ENCODE measurements around the gene MXRA7. TPM values are rescaled to one million over a fixed set of nuclear protein-coding genes. Genes with fewer than 3 reads are reported as not detected.

Gene MXRA7
- total RNA-seq, 4 donors from 2014 or later, result 11.0 to 116 (median 39.2) TPM

DNA sequence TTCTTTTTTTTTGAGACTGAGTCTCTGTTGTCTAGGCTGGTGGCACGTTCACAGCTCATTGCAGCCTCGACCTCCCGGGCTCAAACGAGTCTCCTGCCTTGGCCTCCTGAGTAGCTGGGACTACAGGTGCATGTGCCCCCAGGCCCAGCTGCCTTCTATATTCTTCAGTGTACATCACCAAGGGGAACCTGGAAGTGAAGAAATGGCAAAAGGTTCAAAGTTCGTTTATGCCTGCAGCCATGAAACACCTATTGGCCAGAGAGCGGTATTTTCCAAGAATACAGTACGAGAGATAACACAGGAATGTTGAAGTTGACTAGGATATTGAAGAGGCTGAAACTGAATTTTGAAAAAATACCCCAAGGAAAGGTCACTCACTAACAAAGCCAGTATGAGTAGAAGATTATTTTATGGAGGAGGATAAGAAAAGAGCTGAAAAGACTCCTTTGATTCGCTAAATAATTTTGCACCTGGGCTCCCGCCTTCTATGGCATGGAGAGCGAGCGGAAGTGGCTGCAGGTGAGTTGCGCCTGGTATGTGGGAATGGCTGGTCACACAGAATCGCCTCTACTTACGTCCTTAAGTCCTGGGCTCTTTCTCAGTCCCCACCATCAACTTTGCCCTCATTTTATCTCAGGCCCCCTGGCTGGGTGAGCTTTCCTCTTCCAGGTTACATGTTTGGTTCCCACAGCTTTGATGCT lies 77.0 kb downstream of the MXRA7 start:
- TF ChIP-seq POLR2A (IDR thresholded peaks at IDR 0.05), result no peak
- TF ChIP-seq, protein P1, sequence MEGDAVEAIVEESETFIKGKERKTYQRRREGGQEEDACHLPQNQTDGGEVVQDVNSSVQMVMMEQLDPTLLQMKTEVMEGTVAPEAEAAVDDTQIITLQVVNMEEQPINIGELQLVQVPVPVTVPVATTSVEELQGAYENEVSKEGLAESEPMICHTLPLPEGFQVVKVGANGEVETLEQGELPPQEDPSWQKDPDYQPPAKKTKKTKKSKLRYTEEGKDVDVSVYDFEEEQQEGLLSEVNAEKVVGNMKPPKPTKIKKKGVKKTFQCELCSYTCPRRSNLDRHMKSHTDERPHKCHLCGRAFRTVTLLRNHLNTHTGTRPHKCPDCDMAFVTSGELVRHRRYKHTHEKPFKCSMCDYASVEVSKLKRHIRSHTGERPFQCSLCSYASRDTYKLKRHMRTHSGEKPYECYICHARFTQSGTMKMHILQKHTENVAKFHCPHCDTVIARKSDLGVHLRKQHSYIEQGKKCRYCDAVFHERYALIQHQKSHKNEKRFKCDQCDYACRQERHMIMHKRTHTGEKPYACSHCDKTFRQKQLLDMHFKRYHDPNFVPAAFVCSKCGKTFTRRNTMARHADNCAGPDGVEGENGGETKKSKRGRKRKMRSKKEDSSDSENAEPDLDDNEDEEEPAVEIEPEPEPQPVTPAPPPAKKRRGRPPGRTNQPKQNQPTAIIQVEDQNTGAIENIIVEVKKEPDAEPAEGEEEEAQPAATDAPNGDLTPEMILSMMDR (IDR thresholded peaks at IDR 0.05), result no peak
- H3K27me3 ChIP-seq, result no peaks in the 10 kb centered on the region
- WGBS, 2 donors, result 87 to 88% methylated on average over 14 of the region's 14 CpGs
- intact Hi-C loops (cut with DNase I), result no loop called here
- no peaks in the 10 kb centered on the region for H3K9me3 ChIP-seq
- H3K4me1 ChIP-seq, result peaks cover 0 to 22% (median 0%) of the 10 kb centered on the region in 3 donors
- no peak for DNase-seq
- peaks cover 0 to 8% (median 4%) of the 10 kb centered on the region in 3 donors for H3K36me3 ChIP-seq
- H3K4me3 ChIP-seq, result no peak overlapping the region
- no peak overlapping the region for H3K27ac ChIP-seq

DNA sequence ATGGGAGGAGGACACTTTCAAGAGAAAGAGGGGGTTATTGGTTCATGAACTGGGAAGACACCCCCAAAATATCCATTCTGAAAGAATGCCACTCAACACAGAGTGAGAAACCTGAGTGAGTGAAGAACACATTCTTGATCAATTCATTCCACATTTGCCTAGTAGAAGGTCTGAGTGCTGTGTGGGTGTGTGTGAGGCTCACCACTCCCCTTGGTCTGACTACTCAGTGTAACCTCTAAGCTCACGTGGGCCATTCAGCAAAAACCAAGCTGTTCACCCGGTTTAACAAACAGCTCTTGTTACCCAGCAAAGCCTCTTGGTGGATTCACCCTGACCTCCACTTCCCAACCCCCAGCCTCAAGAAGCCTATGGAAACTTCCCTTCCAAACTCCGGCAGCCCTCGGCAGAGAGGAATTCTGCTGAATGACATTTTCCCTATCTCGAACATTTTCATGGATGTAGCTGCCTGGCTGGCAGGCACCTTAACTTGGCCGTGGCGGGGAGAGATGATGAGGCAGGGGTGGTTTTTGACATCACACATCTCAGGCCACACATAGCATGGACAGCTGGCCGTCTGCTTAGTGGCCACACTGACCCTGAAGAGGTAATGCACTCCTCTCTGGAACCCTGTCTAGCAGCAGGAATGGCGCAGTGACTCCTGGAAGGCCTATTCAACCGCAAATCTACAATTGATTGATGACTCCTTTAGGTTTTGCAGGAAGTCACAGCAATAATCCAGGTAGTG lies 78.8 kb downstream of the MXRA7 start:
- peak overlapping the region; percentile 43 to 77 (median 65) for H3K27ac ChIP-seq
- peaks cover 0 to 22% (median 0%) of the 10 kb centered on the region in 3 donors for H3K4me1 ChIP-seq
- peaks cover 0 to 23% (median 4%) of the 10 kb centered on the region in 3 donors for H3K36me3 ChIP-seq
- no peak for TF ChIP-seq POLR2A (IDR thresholded peaks at IDR 0.05)
- 69 to 77% methylated on average over 7 to 9 of the region's 10 CpGs for WGBS, 2 donors
- no peak overlapping the region for H3K4me3 ChIP-seq
- H3K27me3 ChIP-seq, result no peaks in the 10 kb centered on the region
- H3K9me3 ChIP-seq, result no peaks in the 10 kb centered on the region
- intact Hi-C loops (cut with DNase I), result no loop called here
- no peak for DNase-seq

DNA sequence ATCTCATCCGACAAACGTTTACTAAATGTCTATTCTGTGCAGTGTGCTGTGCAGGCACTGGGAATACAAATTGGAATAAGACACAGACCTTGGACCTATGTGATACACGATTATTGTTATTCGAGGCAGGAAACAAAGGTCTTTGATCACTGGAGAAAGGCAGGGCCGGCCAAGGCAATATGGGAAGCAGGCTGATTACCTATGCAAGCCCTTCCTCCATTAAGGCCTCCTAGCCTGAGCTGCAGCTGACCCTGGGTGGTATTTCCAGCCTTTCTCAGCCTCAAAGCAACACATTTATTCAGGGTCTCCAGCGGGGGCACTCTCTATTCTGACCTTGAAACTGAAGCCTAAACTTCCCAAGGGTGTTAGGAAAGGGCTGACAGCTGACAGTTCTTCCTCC lies 80.6 kb downstream of the MXRA7 start:
- H3K27me3 ChIP-seq, result no peaks in the 10 kb centered on the region
- no peak overlapping the region for H3K4me3 ChIP-seq
- intact Hi-C loops (cut with DNase I), result no loop called here
- H3K4me1 ChIP-seq, result peaks cover 0 to 22% (median 0%) of the 10 kb centered on the region in 3 donors
- H3K27ac ChIP-seq, result no peak overlapping the region
- DNase-seq, result no peak
- no peaks in the 10 kb centered on the region for H3K9me3 ChIP-seq
- H3K36me3 ChIP-seq, result peaks cover 0 to 41% (median 4%) of the 10 kb centered on the region in 3 donors
- TF ChIP-seq, protein P1 (IDR thresholded peaks at IDR 0.05), result no peak
- TF ChIP-seq POLR2A (IDR thresholded peaks at IDR 0.05), result no peak
- WGBS, 2 donors, result 68 to 74% methylated on average over 6 of the region's 6 CpGs

Small RNA genes lying within 50 kb of the gene (small RNA-seq; reads per million reads assigned to genes)
- 0 reads per million in 4 donors for gene AC005837.3
- 0 reads per million in 4 donors for gene RF02271
- gene RNU6-227P, result 0 reads per million in 4 donors
- gene RNU6-97P, result 0 reads per million in 4 donors
- gene RNY4P36, result 0 reads per million in 4 donors

Other genes with a start within 250 kb of the MXRA7 start
- not detected for gene AANAT, start 243.4 kb downstream of the MXRA7 start, total RNA-seq
- 10 to 100 TPM; 27.0 to 38.5 (median 33.7) TPM for gene RHBDF2, start 209.5 kb downstream of the MXRA7 start, total RNA-seq
- 10 to 100 TPM in 2 of 4 donors, 1 to 10 TPM in 2; 1.3 to 12.8 (median 6.9) TPM for gene CYGB, start 173.3 kb downstream of the MXRA7 start, total RNA-seq
- gene PRCD, start 170.9 kb downstream of the MXRA7 start, total RNA-seq, result 1 to 10 TPM in 2 of 4 donors, under 1 TPM in 1, not detected in 1; 0.73 to 2.5 (median 1.4) TPM
- 10 to 100 TPM; 15.2 to 39.9 (median 29.5) TPM for gene ST6GALNAC2, start 125.1 kb downstream of the MXRA7 start, total RNA-seq
- 10 to 100 TPM; 10.6 to 63.3 (median 32.7) TPM for gene ST6GALNAC1, start 67.2 kb downstream of the MXRA7 start, total RNA-seq
- 10 to 100 TPM; 13.0 to 17.2 (median 16.7) TPM for gene JMJD6, start 15.6 kb upstream of the MXRA7 start, total RNA-seq
- gene METTL23, start 15.9 kb upstream of the MXRA7 start, total RNA-seq, result 10 to 100 TPM; 14.6 to 33.0 (median 24.7) TPM
- 100 to 1,000 TPM; 203 to 286 (median 233) TPM for gene SRSF2, start 26.4 kb upstream of the MXRA7 start, total RNA-seq
- gene MFSD11, start 27.2 kb upstream of the MXRA7 start, total RNA-seq, result 10 to 100 TPM; 24.2 to 31.0 (median 28.1) TPM
- gene MGAT5B, start 157.4 kb upstream of the MXRA7 start, total RNA-seq, result 1 to 10 TPM in 1 of 4 donors, not detected in 3; 1.3 TPM